Neural progenitor cell (in vitro differentiated cells): ENCODE measurements around the gene NME2. TPM values are rescaled to one million over a fixed set of nuclear protein-coding genes. Genes with fewer than 3 reads are reported as not detected.

Source experiments
- DNase-seq: peaks from one replicate; pipeline ENCODE4 v3.0.0-alpha.2; 2016; ENCODE audit warnings: low spot score
- H2AFZ ChIP-seq: fragments of 200-600 bp; sonication (generic); replicated peaks from 2 replicates; pipeline ENCODE4 v1.6.1; 2016; ENCODE audit warnings: antibody characterized with exemption
- H3F3A ChIP-seq: fragments of 200-600 bp; sonication (generic); 2 replicates; pipeline ENCODE4 v1.6.1; 2016; ENCODE audit warnings: antibody characterized with exemption, low read depth
- H3K27ac ChIP-seq: fragments of 200-600 bp; sonication (generic); 2 replicates; pipeline ENCODE4 v1.5.1; 2016; ENCODE audit warnings: mild to moderate bottlenecking
- H3K27me3 ChIP-seq: fragments of 200-600 bp; sonication (generic); 2 replicates; pipeline ENCODE4 v1.6.1; 2016; ENCODE audit warnings: mild to moderate bottlenecking, moderate library complexity
- H3K36me3 ChIP-seq: fragments of 200-600 bp; sonication (generic); 2 replicates; pipeline ENCODE4 v1.5.1; 2016
- H3K4me1 ChIP-seq: fragments of 200-600 bp; sonication (generic); 2 replicates; pipeline ENCODE4 v1.6.1; 2016; ENCODE audit warnings: mixed run types
- H3K4me2 ChIP-seq: fragments of 200-600 bp; sonication (generic); 2 replicates; pipeline ENCODE4 v1.6.1; 2016
- H3K4me3 ChIP-seq: fragments of 200-600 bp; sonication (generic); 2 replicates; pipeline ENCODE4 v1.5.1; 2016
- H3K79me2 ChIP-seq: fragments of 200-600 bp; sonication (generic); 2 replicates; pipeline ENCODE4 v1.6.1; 2016; ENCODE audit warnings: low read depth
- H3K9ac ChIP-seq: fragments of 200-600 bp; sonication (generic); 2 replicates; pipeline ENCODE4 v1.6.1; 2016
- H3K9me3 ChIP-seq: fragments of 200-600 bp; sonication (generic); 2 replicates; pipeline ENCODE4 v1.5.1; 2016; ENCODE audit warnings: low read depth
- H4K20me1 ChIP-seq: fragments of 200-600 bp; sonication (generic); 2 replicates; pipeline ENCODE4 v1.6.1; 2016; ENCODE audit warnings: low read depth
- H3K27ac Mint-ChIP-seq: 3 replicates; pipeline ENCODE4 v1.8.0; 2021; ENCODE audit warnings: mixed read lengths
- H3K27me3 Mint-ChIP-seq: 2 replicates; pipeline ENCODE4 v1.8.0; 2022; ENCODE audit warnings: low read depth, mild to moderate bottlenecking, inconsistent platforms, moderate library complexity, mixed read lengths; ENCODE audit not compliant: insufficient read depth
- H3K36me3 Mint-ChIP-seq: 3 replicates; pipeline ENCODE4 v1.8.0; 2021; ENCODE audit warnings: mixed read lengths
- H3K4me1 Mint-ChIP-seq: 3 replicates; pipeline ENCODE4 v1.8.0; 2021; ENCODE audit warnings: mixed read lengths
- H3K4me3 Mint-ChIP-seq: 3 replicates; pipeline ENCODE4 v1.8.0; 2021; ENCODE audit warnings: mild to moderate bottlenecking, moderate library complexity, mixed read lengths
- H3K9me3 Mint-ChIP-seq: 3 replicates; pipeline ENCODE4 v1.8.0; 2020; ENCODE audit warnings: mixed read lengths
- EZH2 ChIP-seq: fragments of 200-600 bp; sonication (generic); IDR thresholded peaks from 2 replicates; pipeline ENCODE4 v1.6.1; 2017; ENCODE audit warnings: antibody characterized with exemption, mild to moderate bottlenecking, moderate library complexity
- EZH2phosphoT487 ChIP-seq: fragments of 200-600 bp; sonication (generic); IDR thresholded peaks from 2 replicates; pipeline ENCODE4 v1.6.1; 2017; ENCODE audit warnings: antibody characterized with exemption
- total RNA-seq: library from RNA; depleted of rRNA; stranded (reverse); fragments of >200 nt; gene quantifications from 2 replicates; pipeline ENCODE4 v1.2.3, GENCODE V29; 2015; ENCODE audit warnings: low replicate concordance
- TF ChIP-seq, protein P1 (sequence below): fragments of 200-600 bp; sonication (generic); IDR thresholded peaks from 2 replicates; pipeline ENCODE4 v1.5.1; 2017; ENCODE audit warnings: antibody characterized with exemption, mild to moderate bottlenecking

Gene NME2
- total RNA-seq, 1 donor from 2014 or later, result 287 TPM

DNA sequence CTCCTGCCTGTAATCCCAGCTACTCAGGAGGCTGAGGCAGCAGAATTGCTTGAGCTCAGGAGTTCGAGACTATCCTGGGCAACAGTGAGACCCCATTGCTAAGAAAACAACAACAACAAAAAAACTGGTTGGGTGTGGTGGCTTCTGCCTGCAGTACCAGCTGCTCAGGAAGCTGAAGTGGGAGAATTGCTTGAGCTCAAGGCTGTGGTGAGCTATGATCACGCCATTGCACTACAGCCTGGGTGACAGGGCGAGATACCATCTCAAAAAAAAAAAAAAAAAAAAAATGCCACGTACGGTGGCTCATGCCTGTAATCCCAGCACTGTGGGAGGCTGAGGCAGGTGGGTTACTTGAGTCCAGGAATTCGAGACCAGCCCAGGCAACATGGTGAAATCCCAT lies 34.1 kb downstream of the NME2 start:
- no peak for TF ChIP-seq EZH2
- no peak for TF ChIP-seq EZH2phosphoT487
- TF ChIP-seq, protein P1, sequence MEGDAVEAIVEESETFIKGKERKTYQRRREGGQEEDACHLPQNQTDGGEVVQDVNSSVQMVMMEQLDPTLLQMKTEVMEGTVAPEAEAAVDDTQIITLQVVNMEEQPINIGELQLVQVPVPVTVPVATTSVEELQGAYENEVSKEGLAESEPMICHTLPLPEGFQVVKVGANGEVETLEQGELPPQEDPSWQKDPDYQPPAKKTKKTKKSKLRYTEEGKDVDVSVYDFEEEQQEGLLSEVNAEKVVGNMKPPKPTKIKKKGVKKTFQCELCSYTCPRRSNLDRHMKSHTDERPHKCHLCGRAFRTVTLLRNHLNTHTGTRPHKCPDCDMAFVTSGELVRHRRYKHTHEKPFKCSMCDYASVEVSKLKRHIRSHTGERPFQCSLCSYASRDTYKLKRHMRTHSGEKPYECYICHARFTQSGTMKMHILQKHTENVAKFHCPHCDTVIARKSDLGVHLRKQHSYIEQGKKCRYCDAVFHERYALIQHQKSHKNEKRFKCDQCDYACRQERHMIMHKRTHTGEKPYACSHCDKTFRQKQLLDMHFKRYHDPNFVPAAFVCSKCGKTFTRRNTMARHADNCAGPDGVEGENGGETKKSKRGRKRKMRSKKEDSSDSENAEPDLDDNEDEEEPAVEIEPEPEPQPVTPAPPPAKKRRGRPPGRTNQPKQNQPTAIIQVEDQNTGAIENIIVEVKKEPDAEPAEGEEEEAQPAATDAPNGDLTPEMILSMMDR, result no peak
- Histone ChIP-seq H3K9me3 (no peaks in the 10 kb centered on the region), H3K79me2 (no peaks in the 10 kb centered on the region), H4K20me1 (no peaks in the 10 kb centered on the region), H3K36me3 (peaks cover 24% of the 10 kb centered on the region), H3K9ac (no peak overlapping the region), H3K4me2 (no peak overlapping the region), H3F3A (no peaks in the 10 kb centered on the region), H3K4me1 (no peaks in the 10 kb centered on the region), H3K27me3 (no peaks in the 10 kb centered on the region), H3K4me3 (no peak overlapping the region), H3K27ac (no peak overlapping the region), H2AFZ (no peak overlapping the region)
- Mint-ChIP-seq H3K27me3 (no peaks in the 10 kb centered on the region), H3K4me1 (no peaks in the 10 kb centered on the region), H3K4me3 (no peak overlapping the region), H3K27ac (no peak overlapping the region), H3K9me3 (no peaks in the 10 kb centered on the region), H3K36me3 (peaks cover 17% of the 10 kb centered on the region)
- DNase-seq, result no peak

DNA sequence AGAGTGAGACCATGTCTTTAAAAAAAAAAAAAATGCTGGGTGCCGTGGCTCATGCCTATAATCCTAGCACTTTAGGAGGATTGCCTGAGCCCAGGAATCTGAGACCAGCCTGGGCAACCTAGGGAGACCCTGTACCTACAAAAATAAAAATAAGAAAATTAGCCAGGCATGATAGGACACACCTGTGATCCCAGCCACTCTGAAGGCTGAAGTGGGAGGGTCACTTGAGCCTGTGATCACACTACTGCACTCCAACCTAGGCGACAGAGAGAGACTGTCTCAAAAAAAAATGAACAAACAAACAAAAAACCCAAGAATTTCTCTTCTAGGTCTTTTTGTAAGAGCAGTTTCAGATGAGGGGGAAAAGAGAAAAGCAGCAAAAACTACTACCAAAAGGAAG lies 34.6 kb downstream of the NME2 start:
- DNase-seq, result no peak
- Histone ChIP-seq H3K4me2 (no peak overlapping the region), H3K9ac (no peak overlapping the region), H3K4me1 (no peaks in the 10 kb centered on the region), H3K4me3 (no peak overlapping the region), H3K36me3 (peaks cover 30% of the 10 kb centered on the region), H3F3A (no peaks in the 10 kb centered on the region), H2AFZ (no peak overlapping the region), H3K27me3 (no peaks in the 10 kb centered on the region), H3K9me3 (no peaks in the 10 kb centered on the region), H3K79me2 (no peaks in the 10 kb centered on the region), H3K27ac (no peak overlapping the region), H4K20me1 (no peaks in the 10 kb centered on the region)
- Mint-ChIP-seq H3K4me1 (no peaks in the 10 kb centered on the region), H3K36me3 (peaks cover 14% of the 10 kb centered on the region), H3K27ac (no peak overlapping the region), H3K9me3 (no peaks in the 10 kb centered on the region), H3K4me3 (no peak overlapping the region), H3K27me3 (no peaks in the 10 kb centered on the region)
- TF ChIP-seq, protein P1, result no peak
- TF ChIP-seq EZH2phosphoT487, result no peak
- no peak for TF ChIP-seq EZH2

DNA sequence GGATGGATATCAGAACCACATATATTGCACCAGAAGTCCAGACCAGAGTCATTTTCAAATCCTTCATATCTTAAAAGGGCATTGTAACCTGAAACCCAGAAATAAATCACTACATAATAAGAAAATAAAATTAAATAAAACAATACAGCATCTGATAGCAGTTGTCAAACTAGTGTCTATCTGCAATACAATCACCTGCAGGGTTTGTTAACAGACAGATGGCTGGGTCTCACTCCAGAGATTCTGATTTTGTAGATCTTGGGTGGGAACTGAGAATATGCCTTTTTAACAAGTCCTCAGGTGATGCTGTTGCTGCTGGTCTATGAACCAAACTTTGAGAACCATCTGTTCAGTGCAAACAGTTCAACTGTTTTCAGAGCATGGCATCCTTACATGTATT lies 37.6 kb downstream of the NME2 start:
- Mint-ChIP-seq H3K4me3 (no peak overlapping the region), H3K4me1 (no peaks in the 10 kb centered on the region), H3K27ac (no peak overlapping the region), H3K27me3 (no peaks in the 10 kb centered on the region), H3K36me3 (peaks cover 10% of the 10 kb centered on the region), H3K9me3 (no peaks in the 10 kb centered on the region)
- Histone ChIP-seq H3K9me3 (no peaks in the 10 kb centered on the region), H3K36me3 (peaks cover 38% of the 10 kb centered on the region), H3K9ac (no peak overlapping the region), H3K4me1 (no peaks in the 10 kb centered on the region), H3K79me2 (no peaks in the 10 kb centered on the region), H3F3A (no peaks in the 10 kb centered on the region), H3K27me3 (no peaks in the 10 kb centered on the region), H3K27ac (no peak overlapping the region), H4K20me1 (no peaks in the 10 kb centered on the region), H3K4me3 (no peak overlapping the region), H2AFZ (no peak overlapping the region), H3K4me2 (no peak overlapping the region)
- TF ChIP-seq EZH2phosphoT487 (no peak), EZH2 (no peak)
- TF ChIP-seq, protein P1, result no peak
- no peak for DNase-seq
